GM21619 (cell line): ENCODE results near the gene KCTD16.

Experiments
- ATAC-seq: cut with Tn5 transposase; IDR thresholded peaks from one replicate; pipeline ENCODE4 v1.9.1; 2021; ENCODE audit not compliant: unreplicated experiment

Gene KCTD16

GRCh38 chr5:144329681-144330080, 159.0 kb downstream of the KCTD16 start:
- ATAC-seq = no peak

DNA sequence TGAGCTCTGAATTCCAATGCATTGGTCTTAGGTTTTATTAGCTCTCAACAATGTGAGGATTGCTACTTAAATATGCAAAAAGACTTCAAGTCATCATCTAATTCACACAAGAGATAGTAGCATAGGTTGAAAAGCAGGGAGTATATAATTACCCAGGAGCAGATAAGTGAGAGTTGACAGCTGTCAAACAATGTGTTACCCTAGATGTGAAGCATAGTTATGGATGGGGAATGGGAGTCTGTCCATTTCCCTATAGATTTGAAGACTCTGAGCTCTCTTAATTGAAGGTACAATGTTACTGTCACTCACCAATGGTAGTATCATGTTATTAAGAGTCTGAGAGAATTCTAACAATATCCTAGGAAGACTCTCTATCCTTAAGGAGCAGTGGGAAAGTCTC, 160.7 kb downstream of the KCTD16 start:
- ATAC-seq = no peak

- ATAC-seq = no peak
These were observed 161.6 kb downstream of the KCTD16 start for GRCh38 chr5:144332265-144332664.

DNA sequence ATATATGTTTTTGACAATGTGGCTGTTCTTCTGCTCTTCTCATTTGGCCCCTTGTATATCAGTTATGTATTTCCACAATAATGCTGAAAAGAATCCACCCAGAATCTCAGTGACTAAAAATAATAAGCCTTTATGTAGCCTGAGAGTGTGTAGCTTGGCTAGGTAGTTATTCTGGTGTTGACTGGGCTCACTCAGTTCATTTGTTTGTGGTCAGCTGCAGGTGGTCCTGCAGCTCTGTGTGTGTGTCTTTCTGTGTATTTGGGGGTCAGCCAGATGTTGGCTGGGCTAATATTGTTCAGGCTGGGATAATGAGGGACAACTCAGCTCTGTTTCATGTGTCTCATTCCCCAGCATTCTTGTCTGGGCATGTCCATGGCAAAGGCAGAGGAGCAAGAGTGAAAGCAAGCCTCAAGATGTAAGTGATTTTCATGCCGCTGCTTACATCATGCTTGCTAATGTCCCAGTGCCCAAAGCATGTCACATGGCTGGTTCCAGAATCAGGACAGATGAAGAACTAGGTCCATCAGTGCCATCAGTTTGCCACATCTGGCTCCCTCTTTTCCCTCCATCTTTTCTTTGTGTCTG, 162.8 kb downstream of the KCTD16 start:
- ATAC-seq = peak; percentile 53

DNA sequence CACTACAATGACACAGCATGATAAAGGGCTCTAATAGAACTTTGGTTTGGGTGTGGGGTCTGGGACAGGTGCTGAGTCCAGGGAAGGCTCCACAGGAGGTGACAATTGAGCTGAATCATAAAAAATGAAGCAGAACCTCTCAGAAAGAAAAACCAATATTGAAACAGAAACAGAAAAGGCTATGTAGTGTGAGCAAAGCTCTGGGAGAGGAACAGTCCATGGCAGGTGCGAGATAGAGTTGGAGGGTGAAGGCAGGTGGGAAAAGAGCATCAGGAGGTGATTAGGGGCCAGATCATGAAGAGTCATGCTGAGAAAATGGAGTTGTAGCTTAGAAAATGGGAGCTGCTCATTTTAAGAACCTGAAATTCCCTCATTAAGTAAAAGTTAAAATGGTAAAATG, 164.9 kb downstream of the KCTD16 start:
- ATAC-seq = peak; percentile 50

GRCh38 chr5:144336191-144336961, 165.7 kb downstream of the KCTD16 start:
- no peak for ATAC-seq

DNA sequence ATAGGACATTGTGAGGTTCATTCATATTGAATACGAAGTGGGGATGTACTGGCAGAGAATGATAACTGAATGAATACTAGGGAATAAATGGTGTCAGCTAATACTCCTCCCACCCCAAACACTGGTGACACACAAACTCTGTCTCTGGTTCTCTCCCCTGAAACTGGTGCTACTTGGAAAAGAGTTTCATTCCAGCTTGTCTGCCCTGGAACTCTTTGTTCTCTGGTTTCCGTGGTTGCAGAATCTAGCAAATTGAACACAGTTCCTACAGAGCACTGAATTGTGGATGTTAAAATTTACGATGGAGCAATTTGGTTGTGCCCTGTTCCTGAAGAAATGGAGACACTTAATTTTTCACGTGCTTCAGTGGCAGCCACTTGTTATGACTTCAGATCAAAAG, 181.7 kb downstream of the KCTD16 start:
- ATAC-seq = no peak

DNA sequence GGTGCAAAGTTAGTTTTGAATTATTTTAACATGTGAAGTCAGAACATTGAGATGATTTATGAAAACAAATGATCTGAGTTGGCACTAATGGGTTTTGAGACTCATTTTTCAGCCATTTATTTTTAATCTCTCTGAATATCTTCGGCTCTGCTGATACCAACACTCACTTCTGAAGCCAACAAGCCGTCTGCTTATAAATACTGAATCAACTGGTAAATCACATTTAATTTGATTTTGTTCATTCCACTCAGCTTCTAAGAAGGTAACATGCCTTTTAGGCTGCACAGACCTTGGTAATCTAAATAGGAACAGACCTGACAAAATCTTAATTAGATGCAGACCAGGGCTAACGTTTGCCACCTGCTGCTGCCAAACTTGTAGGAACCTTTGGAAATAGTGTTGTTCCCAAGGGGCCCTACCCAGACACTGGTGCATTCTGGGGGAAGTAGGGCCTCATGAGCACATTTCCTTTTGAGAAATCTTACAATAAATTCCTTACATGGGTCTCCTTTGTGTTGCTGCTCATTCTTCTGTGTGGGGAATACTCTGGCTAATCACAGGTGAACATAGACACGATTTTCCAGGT, 182.2 kb downstream of the KCTD16 start:
- ATAC-seq = no peak

GRCh38 chr5:144356489-144356888, 185.8 kb downstream of the KCTD16 start:
- no peak for ATAC-seq

- no peak for ATAC-seq
These were observed 190.7 kb downstream of the KCTD16 start for GRCh38 chr5:144361406-144361805.

DNA sequence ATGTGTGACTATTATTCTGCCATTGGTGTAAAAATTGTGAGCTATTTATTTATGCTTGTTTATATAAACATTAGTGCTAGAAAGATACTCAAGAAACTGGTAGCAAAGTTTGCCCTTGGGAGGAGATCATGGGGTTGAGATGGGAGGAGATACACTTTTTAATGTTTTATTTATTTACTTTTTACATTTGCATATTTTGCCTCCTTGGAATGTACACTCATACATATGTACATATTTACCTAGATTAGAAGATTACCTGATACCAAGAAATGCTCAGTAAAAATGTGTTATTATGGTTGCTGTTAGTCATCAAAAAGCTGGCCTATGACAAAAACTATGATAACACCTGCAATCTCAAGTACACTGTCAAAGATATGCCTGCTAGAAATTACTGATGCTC, 195.2 kb downstream of the KCTD16 start:
- ATAC-seq = no peak

DNA sequence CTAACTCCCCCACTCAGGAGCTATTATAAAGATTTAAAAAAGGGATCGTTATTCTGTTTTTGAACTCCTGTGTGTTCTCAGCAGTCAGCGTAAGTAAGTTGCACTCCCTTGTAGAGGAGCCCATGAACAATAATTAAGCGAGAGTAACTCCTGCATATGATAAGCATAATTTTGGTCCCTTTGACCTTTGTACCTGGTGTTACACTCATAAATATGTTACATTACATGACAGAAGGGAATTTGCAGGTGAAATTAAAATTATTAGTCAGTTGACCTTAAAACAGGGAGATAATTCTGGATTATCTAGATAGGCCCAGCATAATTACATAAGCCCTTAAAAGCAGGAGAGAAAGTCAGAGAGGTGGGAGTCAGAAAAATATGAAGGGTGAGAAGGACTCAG, 197.3 kb downstream of the KCTD16 start:
- ATAC-seq = no peak

GRCh38 chr5:144368556-144368955, 197.9 kb downstream of the KCTD16 start:
- ATAC-seq = no peak

DNA sequence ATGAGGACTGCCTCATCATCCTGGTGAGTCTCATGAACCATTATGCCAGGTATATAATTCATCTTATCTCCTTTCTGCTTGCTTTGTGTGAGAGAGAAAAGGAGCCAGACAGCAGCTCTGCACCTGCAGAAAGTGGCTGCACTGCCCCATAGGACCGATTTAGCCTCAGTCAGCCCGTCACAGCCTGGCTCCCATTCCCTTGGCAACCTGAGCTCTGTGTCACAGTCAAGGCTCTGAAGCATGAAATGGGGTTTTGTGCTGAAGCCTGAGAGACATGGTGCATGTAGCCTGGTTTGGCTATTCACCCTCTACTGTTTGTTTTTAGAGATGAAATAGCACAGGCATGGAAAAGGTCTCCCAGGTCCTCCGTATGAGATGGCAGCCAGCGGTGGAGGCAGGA, 198.3 kb downstream of the KCTD16 start:
- ATAC-seq = no peak

DNA sequence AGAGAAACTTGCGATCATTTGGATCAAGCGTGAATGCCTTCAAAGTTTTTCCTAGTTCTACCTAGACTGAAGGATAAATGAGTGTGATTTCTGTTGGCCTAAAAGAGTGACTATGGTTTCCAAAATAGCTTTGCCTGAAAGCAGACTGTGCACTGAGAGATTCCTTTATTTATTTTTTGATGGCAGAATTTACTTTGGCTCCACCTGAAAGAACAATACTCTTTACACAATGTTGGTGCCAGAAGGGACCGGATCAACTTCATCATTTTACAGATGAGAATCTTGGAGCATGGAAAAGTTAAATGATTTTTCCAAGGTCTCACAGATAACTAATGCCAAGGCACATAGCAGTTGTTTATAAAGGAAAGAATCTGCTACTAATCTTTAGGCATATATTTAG, 199.6 kb downstream of the KCTD16 start:
- no peak for ATAC-seq

- no peak for ATAC-seq
These were observed 204.0 kb downstream of the KCTD16 start for GRCh38 chr5:144374637-144375036.

DNA sequence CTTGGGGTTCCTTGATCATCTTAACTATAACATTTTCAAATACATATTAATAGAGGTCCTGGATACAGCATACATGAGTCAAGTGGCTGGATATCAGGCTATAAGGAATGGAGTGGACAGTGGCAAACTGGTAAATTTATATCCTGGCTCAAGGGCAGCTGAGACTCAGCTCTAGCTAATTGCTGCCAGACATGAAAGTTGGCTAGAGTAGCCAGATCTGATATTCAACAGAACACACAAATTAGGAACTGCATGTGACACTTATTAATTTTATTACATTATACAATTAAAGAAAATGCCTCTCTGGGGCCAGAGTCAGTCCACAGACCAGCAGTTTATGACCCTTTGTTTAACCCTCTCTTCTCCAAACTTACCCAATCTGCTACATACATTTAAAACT, 206.5 kb downstream of the KCTD16 start:
- no peak for ATAC-seq

DNA sequence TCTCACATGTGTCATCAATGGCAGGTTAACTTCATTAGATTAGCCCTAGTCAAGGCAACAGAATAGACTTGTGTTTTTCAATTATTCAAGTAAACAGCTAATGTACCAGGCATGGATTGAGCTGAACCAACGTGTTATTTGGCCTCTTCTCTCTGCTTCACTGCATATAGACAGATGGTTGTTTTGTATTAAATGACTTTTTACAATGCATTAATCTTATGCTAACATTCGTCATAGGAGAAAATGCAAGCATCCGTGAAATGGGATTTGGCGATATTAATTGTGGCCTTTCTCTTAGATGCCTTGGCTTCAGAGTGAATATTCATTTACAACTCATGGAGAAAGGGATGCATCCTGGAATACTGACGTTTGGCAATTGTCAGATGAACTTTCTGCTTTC, 208.0 kb downstream of the KCTD16 start:
- no peak for ATAC-seq

DNA sequence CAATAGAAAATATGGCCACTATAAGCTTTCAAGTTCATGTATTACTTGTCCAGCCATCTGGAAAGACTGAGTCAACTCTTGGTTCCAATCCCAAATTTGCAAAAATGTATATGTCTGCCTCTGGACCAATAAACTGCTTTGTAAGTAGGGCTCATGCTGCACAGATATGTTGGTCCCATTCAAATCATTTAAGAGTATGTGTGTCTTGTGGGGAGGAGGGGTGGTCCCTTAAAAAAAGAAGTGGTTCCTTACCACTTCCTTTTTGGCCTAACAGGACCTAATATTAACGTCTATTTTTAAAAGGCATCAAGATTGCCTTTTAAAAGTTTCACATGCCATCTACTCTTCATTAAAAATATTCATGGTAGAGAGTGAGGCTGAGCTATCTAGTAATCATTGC, 214.9 kb downstream of the KCTD16 start:
- no peak for ATAC-seq

GRCh38 chr5:144386315-144386714, 215.6 kb downstream of the KCTD16 start:
- no peak for ATAC-seq

DNA sequence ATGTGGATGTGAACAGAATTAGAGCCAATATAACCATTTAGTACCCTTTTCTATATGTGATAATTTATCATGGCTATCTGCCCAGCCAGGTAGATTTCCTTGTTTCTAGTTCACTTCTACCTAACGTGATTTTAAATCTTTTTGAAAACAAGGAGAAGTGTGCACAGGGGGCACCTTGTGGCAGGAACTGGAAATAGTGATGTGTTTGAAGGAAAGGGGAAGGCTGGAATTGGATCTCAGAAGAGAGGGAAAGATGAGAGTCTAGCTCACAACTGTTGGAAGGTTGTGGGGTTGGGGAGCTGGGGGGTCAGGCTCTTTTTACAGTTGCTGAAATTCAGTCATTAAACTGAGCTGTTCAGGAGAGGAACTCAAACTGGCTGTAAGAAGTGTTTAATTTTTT, 219.5 kb downstream of the KCTD16 start:
- no peak for ATAC-seq

- ATAC-seq = no peak
These were observed 220.4 kb downstream of the KCTD16 start for GRCh38 chr5:144391044-144391443.
